Mesenteric fat pad (tissue), 1 donor: ENCODE results near the gene IFT52. TPM values are rescaled to one million over a fixed set of nuclear protein-coding genes. Genes with fewer than 3 reads are reported as not detected.

Experiments used
- DNase-seq: peaks from one replicate; pipeline ENCODE4 v3.0.0-alpha.2; 2020; ENCODE audit warnings: low spot score
- total RNA-seq: library from RNA; stranded (reverse); fragmentation: NEBNext Ultra II Directional; extraction: Animal tissue kit (Norgen Biotek cat#: 25700); gene quantifications from one replicate; pipeline ENCODE4 v1.2.1, GENCODE V29; 2021
- donor health status: DM: yes; HTN: yes; CAD: no.

Gene IFT52
- total RNA-seq, 1 donor from 2014 or later, result 25.9 TPM

DNA sequence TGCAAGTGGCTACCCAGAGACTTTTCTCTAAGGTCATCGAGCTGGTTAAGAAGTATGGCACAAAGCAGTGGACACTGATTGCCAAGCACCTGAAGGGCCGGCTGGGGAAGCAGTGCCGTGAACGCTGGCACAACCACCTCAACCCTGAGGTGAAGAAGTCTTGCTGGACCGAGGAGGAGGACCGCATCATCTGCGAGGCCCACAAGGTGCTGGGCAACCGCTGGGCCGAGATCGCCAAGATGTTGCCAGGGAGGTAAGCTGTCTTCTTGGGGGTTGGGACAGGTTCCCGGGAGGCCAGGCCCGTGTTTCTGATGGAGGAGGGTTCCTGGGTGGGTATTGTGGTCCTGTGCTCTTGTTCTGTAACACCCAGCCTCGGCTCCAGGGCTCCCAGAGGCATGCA is 96.1 kb downstream of the IFT52 start:
- DNase-seq, result no peak

DNA sequence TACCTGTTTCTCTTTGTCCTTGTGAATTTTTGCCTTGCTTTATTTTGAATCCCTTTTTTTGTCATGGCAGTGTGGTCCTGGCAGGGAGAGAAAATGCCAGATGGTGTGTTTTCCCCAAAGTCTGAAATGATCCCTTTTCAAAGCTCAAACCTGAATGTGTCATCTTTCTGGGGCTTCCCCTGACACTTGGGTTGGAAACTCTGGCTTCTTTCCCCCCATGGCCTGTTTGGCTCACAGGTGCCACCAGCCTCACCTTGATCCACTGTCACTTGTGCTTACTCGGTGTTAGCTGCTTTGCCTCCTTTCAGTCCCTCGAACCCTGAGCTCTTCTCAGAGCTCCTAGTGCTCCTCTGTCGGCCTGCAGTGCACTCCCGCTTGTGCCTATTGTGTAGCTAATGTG is 98.4 kb downstream of the IFT52 start:
- DNase-seq, result no peak

DNA sequence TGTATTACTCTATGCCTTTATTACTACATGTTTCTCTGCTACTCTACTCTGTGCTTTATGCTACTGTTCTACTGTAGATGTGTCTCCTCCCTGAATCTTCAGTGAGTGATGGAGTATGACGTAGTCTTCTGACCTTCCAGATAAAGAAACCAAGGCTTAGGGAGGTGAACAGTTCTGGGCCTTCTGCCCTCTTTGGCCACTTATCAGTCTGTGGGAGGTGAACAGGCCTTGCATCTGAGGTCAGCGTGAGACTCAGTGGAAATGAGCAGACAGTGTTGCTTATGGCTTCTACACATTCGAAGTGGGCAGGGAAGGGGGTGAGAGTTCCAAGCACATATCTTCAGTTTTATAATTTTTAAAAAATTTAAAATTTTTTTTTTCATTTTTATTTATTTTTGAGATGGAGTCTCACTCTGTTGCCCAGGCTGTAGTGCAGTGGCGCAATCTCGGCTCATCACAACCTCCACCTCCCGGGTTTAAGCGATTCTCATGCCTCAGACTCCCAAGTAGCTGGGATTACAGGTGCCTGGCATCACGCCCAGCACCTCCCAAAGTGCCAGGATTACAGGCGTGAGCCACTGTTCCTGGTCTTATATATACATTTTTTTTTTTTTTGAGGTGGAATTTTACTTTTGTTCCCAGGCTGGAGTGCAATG is 100.3 kb downstream of the IFT52 start:
- no peak for DNase-seq

DNA sequence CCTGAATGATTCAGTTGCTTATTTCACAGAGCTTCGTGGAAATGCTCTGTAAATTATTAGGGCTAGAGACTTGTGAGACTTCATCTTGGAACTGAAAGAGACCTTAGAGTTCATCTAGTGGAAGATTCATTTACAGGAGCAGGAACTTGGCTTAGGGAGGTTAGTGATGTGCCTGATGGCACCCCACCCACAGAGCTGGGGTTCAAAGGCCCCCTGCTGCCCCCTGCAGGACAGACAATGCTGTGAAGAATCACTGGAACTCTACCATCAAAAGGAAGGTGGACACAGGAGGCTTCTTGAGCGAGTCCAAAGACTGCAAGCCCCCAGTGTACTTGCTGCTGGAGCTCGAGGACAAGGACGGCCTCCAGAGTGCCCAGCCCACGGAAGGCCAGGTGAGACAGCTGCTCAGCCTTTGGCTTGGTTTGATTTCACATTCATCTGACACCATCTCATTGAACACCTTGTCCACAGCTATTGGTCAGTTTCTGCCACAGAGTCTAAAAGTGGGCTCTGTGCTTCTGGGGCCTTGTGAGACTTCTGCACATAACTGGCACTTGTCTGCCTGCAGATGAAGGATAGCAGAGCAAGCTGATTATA is 101.3 kb downstream of the IFT52 start:
- DNase-seq, result no peak

DNA sequence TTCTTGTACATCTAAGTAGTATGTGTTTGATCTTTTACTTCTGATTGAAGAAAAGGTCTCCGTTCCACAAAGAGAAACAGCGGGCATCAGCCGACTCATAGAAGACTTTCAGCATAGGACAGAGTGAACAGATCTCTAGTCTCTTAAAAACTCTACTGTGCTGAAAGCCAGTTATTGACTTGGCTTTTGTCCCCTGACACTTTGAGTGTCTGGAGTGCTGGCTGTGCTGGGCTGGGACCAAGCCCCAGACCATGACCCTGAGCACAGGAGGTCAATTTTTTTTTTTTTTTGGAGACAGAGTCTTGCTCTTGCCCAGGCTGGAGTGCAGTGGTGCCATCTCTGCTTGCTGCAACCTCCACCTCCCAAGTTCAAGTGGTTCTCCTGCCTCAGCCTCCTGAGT is 104.0 kb downstream of the IFT52 start:
- no peak for DNase-seq

DNA sequence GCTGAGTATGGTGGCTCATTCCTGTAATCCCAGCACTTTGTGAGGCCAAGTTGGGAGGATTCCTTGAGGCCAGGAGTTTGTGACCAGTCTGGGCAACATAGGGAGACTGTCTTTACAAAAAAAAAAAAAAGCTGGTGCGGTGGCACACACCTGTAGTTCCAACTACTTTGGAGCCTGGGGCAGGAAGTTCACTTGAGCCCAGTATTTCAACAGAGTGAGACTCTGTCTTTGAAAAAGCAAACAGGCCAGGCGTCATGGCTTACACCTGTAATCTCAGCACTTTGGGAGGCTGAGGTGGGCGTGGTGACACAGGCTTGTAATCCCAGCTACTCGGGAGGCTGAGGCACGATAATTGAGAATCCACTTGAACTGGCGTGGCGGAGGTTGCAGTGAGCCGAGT is 104.8 kb downstream of the IFT52 start:
- DNase-seq, result no peak

Other genes with a start within 250 kb of the IFT52 start
- gene SRSF6, start 133.0 kb upstream of the IFT52 start, total RNA-seq, result 99.8 TPM
- gene L3MBTL1, start 83.2 kb upstream of the IFT52 start, total RNA-seq, result 8.4 TPM
- gene SGK2, start 31.9 kb upstream of the IFT52 start, total RNA-seq, result 14.0 TPM
- gene MYBL2, start 76.2 kb downstream of the IFT52 start, total RNA-seq, result not detected
- gene GTSF1L, start 136.1 kb downstream of the IFT52 start, total RNA-seq, result not detected